A549 treated with GW870086 at 1 μM for 4 hours (cell line): ENCODE data around the gene QSOX1. TPM values are rescaled to one million over a fixed set of nuclear protein-coding genes. Genes with fewer than 3 reads are reported as not detected.

ENCODE experiments used
- total RNA-seq: library from RNA; stranded (reverse); fragments of 200-300 nt; extraction: Qiagen RNA extraction; gene quantifications from 5 replicates; pipeline ENCODE4 v1.2.3, GENCODE V29; 2022; ENCODE audit warnings: low read depth

The QSOX1 gene, protein sequence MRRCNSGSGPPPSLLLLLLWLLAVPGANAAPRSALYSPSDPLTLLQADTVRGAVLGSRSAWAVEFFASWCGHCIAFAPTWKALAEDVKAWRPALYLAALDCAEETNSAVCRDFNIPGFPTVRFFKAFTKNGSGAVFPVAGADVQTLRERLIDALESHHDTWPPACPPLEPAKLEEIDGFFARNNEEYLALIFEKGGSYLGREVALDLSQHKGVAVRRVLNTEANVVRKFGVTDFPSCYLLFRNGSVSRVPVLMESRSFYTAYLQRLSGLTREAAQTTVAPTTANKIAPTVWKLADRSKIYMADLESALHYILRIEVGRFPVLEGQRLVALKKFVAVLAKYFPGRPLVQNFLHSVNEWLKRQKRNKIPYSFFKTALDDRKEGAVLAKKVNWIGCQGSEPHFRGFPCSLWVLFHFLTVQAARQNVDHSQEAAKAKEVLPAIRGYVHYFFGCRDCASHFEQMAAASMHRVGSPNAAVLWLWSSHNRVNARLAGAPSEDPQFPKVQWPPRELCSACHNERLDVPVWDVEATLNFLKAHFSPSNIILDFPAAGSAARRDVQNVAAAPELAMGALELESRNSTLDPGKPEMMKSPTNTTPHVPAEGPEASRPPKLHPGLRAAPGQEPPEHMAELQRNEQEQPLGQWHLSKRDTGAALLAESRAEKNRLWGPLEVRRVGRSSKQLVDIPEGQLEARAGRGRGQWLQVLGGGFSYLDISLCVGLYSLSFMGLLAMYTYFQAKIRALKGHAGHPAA
- 65.2 to 82.5 TPM (median 75.6 TPM) in 5 replicates for total RNA-seq

DNA sequence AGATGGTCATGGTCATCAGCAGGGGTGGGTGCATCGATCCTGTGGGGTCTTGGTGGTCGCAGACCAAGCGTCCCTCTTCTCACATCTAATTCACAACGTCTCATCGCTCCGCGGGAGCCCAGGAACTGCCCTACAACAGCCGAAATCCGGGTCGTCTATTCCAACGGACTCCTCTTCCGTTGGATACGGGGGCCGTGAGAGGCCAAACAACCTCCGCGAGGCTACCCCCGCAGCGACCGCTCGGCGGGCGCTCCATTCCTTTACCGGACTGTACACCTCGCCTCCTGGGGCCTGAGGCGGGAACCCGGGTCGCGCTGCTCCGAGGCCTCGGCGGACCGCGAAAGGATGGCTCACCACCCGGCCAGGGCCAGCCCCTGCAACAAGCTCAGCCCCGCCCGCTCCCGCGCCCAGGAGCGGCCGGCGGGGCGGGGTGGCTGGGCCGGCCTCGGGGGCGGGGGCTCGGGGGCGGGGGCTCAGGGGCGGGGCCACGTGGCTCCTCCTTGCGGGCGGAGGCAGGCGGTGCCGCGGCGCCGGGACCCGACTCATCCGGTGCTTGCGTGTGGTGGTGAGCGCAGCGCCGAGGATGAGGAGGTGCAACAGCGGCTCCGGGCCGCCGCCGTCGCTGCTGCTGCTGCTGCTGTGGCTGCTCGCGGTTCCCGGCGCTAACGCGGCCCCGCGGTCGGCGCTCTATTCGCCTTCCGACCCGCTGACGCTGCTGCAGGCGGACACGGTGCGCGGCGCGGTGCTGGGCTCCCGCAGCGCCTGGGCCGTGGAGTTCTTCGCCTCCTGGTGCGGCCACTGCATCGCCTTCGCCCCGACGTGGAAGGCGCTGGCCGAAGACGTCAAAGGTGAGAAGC is at the start of gene QSOX1:
Gene QSOX1, plus strand, starts transcription at position 545 of the 857 bp plus-strand sequence. Its CDS starts 39 bp downstream, at position 584.

DNA sequence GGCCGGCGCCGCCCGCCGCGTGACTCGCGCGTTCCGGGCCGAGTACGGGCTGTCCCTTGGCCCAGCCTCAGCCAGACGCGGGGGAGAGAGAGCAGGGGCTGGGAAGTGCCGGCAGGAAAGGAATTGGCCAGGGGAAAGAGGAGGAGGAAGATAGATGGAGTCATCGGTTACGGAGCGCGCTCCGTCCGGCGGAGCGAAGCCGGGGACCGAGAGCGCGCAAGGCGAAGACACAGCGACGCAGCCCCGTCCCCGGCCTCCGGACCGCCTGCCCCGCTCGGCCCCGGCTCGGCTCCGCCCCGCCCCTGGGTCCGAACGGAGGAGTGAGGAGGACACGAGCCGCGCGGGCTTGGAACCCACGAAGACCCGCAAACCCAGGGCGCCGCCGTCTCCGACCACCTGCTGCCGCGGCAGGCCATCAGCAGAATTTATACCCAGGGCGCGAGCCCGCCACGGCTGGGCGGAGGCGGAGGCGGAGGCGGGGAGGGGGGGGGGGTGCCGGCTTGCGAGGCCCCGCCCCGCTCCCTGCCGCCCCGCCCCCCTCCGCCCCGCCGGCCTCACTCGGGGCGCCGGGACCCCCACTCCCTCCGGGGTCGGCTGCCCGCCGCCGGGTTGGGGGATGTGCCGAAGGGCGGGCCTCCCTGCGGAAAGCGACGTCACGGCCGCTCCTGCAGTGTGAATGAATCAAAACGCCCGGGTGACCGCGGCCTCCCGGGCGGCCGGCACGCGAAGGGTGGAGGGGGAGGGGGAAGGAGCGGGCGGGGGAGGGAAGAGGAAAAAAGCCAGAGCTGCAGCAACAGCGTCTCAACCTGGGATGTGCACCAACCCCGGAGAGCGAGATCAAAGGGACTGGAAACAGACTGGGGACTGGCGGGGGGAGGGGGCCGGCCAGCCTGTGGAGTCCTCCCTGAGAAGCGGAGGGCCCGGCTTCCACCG is 75.1 kb downstream of the QSOX1 start, which contains the start of gene LHX4:
Gene LHX4, plus strand, starts transcription at position 782 of the 933 bp plus-strand sequence. CDS start 266 bp downstream, outside the sequence.

Other genes with a start within 250 kb of the QSOX1 start
- gene CEP350, start 200.1 kb upstream of the QSOX1 start, total RNA-seq: 7.8 to 13.0 TPM (median 11.7 TPM) in 5 replicates
- gene LHX4, start 75.4 kb downstream of the QSOX1 start, total RNA-seq: 0.32 to 0.54 TPM (median 0.51 TPM) in 5 replicates